Endothelial cell of umbilical vein (primary cell): ENCODE measurements around the gene NOTCH1. TPM values are rescaled to one million over a fixed set of nuclear protein-coding genes. Genes with fewer than 3 reads are reported as not detected.

ENCODE experiments used
- BruUV-seq: library from RNA; stranded (reverse); fragments of 400-500 nt; replicated peaks from 2 replicates; lab custom pipeline; 2021; lab: Mats Ljungman, UMichigan
- CTCF ChIA-PET: fragments of 300-600, 350-600 bp; sonication (Branson Sonifier 250); formaldehyde crosslinking; loops from one replicate; lab custom pipeline; 2021; ENCODE audit warnings: antibody characterized with exemption, inconsistent platforms; lab: Charles Lee
- POLR2A ChIA-PET: fragments of 300-600, 350-600 bp; sonication (Branson Sonifier 250); formaldehyde crosslinking; loops from one replicate; lab custom pipeline; 2021; ENCODE audit warnings: antibody characterized with exemption, inconsistent platforms; lab: Charles Lee
- DNase-seq: peaks from one replicate; pipeline ENCODE4 v3.0.0-alpha.2; 2011; ENCODE audit warnings: low read depth, low spot score
- FAIRE-seq: peaks from 2 replicates; lab custom pipeline; 2011; peaks lifted over from hg19 to GRCh38; lab: Jason Lieb, UNC
- H2AFZ ChIP-seq: 2 replicates; pipeline ENCODE4 v1.6.0; 2012; ENCODE audit warnings: low read depth, low read length, control low read depth, inconsistent platforms
- H3K27ac ChIP-seq: 2 replicates; pipeline ENCODE4 v1.5.1; 2011; ENCODE audit warnings: low read depth, mild to moderate bottlenecking, control low read depth, low read length, moderate library complexity; ENCODE audit not compliant: insufficient read depth
- H3K27me3 ChIP-seq, 2 experiments: 2 replicates each; pipeline versions ENCODE4 v1.6.0 to v1.6.1; 2011; ENCODE audit warnings: low read length in 2 of 2, mixed read lengths in 1 of 2; ENCODE audit not compliant: control insufficient read depth in 2 of 2, insufficient read depth in 2 of 2
- H3K36me3 ChIP-seq, 2 experiments: 2 replicates in 1 of 2; 3 replicates in 1 of 2; pipeline ENCODE4 v1.5.1; 2011; ENCODE audit warnings: low read length in 2 of 2, mild to moderate bottlenecking in 1 of 2, moderate library complexity in 1 of 2; ENCODE audit not compliant: control insufficient read depth in 2 of 2, insufficient read depth in 2 of 2; ENCODE audit errors: extremely low read depth in 1 of 2
- H3K4me1 ChIP-seq: 3 replicates; pipeline ENCODE4 v1.5.1; 2011; ENCODE audit warnings: mild to moderate bottlenecking, low read length; ENCODE audit not compliant: control insufficient read depth, insufficient read depth; ENCODE audit errors: extremely low read depth
- H3K4me2 ChIP-seq: 2 replicates; pipeline ENCODE4 v1.6.1; 2011; ENCODE audit warnings: low read length, control low read depth, mixed read lengths; ENCODE audit not compliant: insufficient read depth
- H3K4me3 ChIP-seq, 3 experiments: fragments of 200-600 bp in 1 of 3; sonication (generic), shearing (Covaris generic) in 1 of 3; replicated peaks in 1 of 3; 2 replicates each; pipeline ENCODE4 v1.5.1; 2011 to 2016; ENCODE audit warnings: control low read depth in 3 of 3, low read length in 3 of 3, mild to moderate bottlenecking in 2 of 3, inconsistent platforms in 1 of 3, low read depth in 1 of 3, moderate library complexity in 1 of 3; ENCODE audit not compliant: insufficient read depth in 1 of 3
- H3K79me2 ChIP-seq: 2 replicates; pipeline ENCODE4 v1.6.0; 2012; ENCODE audit warnings: low read length, inconsistent platforms; ENCODE audit not compliant: control insufficient read depth, insufficient read depth
- H3K9ac ChIP-seq: replicated peaks from 2 replicates; pipeline ENCODE3; 2011; ENCODE audit warnings: low read length, control low read depth; ENCODE audit not compliant: insufficient read depth; ENCODE audit errors: extremely low read depth
- H3K9me1 ChIP-seq: replicated peaks from 3 replicates; pipeline ENCODE4 v1.6.0; 2011; ENCODE audit warnings: mild to moderate bottlenecking, low read length; ENCODE audit not compliant: control insufficient read depth, insufficient read depth; ENCODE audit errors: extremely low read depth
- H3K9me3 ChIP-seq: replicated peaks from 2 replicates; pipeline ENCODE4 v1.5.1; 2012; ENCODE audit warnings: low read length, inconsistent platforms; ENCODE audit not compliant: control insufficient read depth, insufficient read depth
- H4K20me1 ChIP-seq: replicated peaks from 2 replicates; pipeline ENCODE3; 2011; ENCODE audit warnings: mild to moderate bottlenecking, low read length; ENCODE audit not compliant: control insufficient read depth, insufficient read depth; ENCODE audit errors: extremely low read depth
- EZH2 ChIP-seq: IDR thresholded peaks from 2 replicates; pipeline ENCODE4 v1.6.1; 2012; ENCODE audit warnings: borderline replicate concordance, low read depth, mild to moderate bottlenecking, moderate library complexity, low read length, inconsistent platforms; ENCODE audit not compliant: severe bottlenecking
- FOS ChIP-seq: IDR thresholded peaks from 2 replicates; pipeline ENCODE4 v1.6.1; 2011; ENCODE audit warnings: mild to moderate bottlenecking, low read length, moderate library complexity, borderline replicate concordance; ENCODE audit not compliant: insufficient read depth
- GATA2 ChIP-seq: IDR thresholded peaks from 2 replicates; pipeline ENCODE4 v1.7.0; 2011; ENCODE audit warnings: low read depth, mild to moderate bottlenecking, moderate library complexity, mixed read lengths, low read length; ENCODE audit not compliant: insufficient read length, insufficient read depth
- JUN ChIP-seq: IDR thresholded peaks from 2 replicates; pipeline ENCODE4 v1.6.1; 2011; ENCODE audit warnings: borderline replicate concordance, low read depth; ENCODE audit not compliant: insufficient read length, insufficient read depth
- MYC ChIP-seq: IDR thresholded peaks from one replicate; pipeline ENCODE4 v1.6.1; 2011; ENCODE audit warnings: mild to moderate bottlenecking, low read depth, low read length
- POLR2A ChIP-seq: IDR thresholded peaks from 2 replicates; pipeline ENCODE4 v1.6.1; 2012; ENCODE audit warnings: low read depth, mild to moderate bottlenecking, control low read depth, low read length
- POLR2AphosphoS5 ChIP-seq: IDR thresholded peaks from 2 replicates; pipeline ENCODE4 v1.6.1; 2012; ENCODE audit warnings: low read depth, mild to moderate bottlenecking, control low read depth, low read length, moderate library complexity; ENCODE audit not compliant: insufficient read depth
- dilution Hi-C: fragments of 300-500 bp; cut with MboI; formaldehyde crosslinking; loops from one replicate; pipeline ENCODE4 v1.15.0; 2019; ENCODE audit warnings: low sequenced_read_pairs; ENCODE audit not compliant: extremely low pct_ligation_motif_present
- intact Hi-C: fragments of 100-400 bp; cut with micrococcal nuclease; formaldehyde crosslinking; loops from one replicate; pipeline ENCODE4 v1.10.0; 2022
- polyA plus RNA-seq, 4 experiments: library from polyadenylated mRNA; depleted of rRNA in 3 of 4; stranded (reverse) in 3 of 4; unstranded in 1 of 4; fragments of >200 nt; gene quantifications; 2 replicates each; pipeline versions ENCODE4 v1.2.1 to v1.2.3, GENCODE V29; 2011 to 2012; ENCODE audit warnings: missing spikeins in 1 of 4
- total RNA-seq: library from RNA; stranded (reverse); gene quantifications from 2 replicates; pipeline ENCODE4 v1.2.3, GENCODE V29; 2021
- TF ChIP-seq, protein P1 (sequence below): IDR thresholded peaks from 2 replicates; pipeline ENCODE4 v1.6.1; 2011; ENCODE audit not compliant: insufficient read depth, insufficient read length
- TF ChIP-seq, protein P2 (sequence below), 2 donors: IDR thresholded peaks; 1 replicate in 1 of 2; 2 replicates in 1 of 2; pipeline ENCODE4 v1.5.1; 2011; ENCODE audit warnings: low read length in 2 of 2, mild to moderate bottlenecking in 2 of 2, moderate library complexity in 2 of 2, control low read depth in 1 of 2, inconsistent platforms in 1 of 2, low read depth in 1 of 2; ENCODE audit not compliant: insufficient read depth in 1 of 2; ENCODE audit errors: extremely low read depth in 1 of 2

Gene NOTCH1
- total and polyA plus RNA-seq, 2 donors (not counting 3 experiments of a cell fraction or from before 2014, with no cell fraction given), result 31.7 to 153 TPM

DNA sequence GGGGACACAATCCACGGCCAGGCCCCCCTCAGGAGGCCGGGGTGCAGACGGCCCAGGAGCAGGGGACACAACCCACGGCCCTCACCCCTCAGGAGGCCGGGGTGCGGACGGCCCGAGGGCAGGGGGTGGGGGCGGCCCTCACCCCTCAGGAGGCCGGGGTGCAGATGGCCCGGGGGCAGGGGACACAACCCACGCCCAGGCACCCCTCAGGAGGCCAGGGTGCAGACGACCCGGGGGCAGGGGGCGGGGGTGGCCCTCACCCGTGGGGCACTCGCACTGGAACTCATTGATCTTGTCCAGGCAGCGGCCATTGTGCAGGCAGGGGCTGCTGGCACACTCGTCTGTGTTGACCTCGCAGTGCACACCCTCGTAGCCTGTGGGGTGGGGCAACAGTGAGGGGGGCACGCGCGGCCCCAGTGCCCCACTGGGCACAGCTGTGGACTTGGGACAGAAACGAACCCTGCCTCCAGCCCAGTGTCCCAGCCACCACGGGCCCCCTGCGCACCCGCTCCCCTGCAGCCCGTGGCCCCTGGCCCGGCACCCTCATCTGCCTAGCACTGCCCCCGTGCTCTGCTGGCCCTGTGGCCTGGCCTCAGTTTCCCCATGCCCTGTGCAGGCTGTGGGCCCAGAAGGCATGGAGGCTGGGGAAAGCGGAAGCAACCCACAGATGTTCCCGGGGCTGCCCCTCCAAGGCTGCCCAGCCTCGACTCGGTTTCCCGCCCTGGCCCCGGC, 28.7 kb downstream of the NOTCH1 start:
- no peak for FAIRE-seq

More for the DNA sequence above, 28.7 kb downstream of the NOTCH1 start:
- no TSS peak for BruUV-seq
- Histone ChIP-seq H3K9ac (no peak overlapping the region), H3K9me1 (no peaks in the 10 kb centered on the region), H3K4me2 (no peak overlapping the region), H4K20me1 (no peaks in the 10 kb centered on the region), H3K27ac (no peak overlapping the region), H2AFZ (no peak overlapping the region), H3K79me2 (peaks cover 13% of the 10 kb centered on the region), H3K4me1 (peaks cover 5% of the 10 kb centered on the region), H3K36me3 (peaks cover 6 to 80% of the 10 kb centered on the region in 2 experiments), H3K27me3 (no peaks in the 10 kb centered on the region), H3K4me3 (no peak overlapping the region), H3K9me3 (no peaks in the 10 kb centered on the region)
- no peak for DNase-seq
- no peak for TF ChIP-seq POLR2AphosphoS5
- TF ChIP-seq, protein P1, sequence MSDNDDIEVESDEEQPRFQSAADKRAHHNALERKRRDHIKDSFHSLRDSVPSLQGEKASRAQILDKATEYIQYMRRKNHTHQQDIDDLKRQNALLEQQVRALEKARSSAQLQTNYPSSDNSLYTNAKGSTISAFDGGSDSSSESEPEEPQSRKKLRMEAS, result no peak
- no peak for TF ChIP-seq FOS
- TF ChIP-seq MYC, result no peak
- TF ChIP-seq POLR2A, result no peak
- TF ChIP-seq GATA2, result no peak
- TF ChIP-seq, protein P2, sequence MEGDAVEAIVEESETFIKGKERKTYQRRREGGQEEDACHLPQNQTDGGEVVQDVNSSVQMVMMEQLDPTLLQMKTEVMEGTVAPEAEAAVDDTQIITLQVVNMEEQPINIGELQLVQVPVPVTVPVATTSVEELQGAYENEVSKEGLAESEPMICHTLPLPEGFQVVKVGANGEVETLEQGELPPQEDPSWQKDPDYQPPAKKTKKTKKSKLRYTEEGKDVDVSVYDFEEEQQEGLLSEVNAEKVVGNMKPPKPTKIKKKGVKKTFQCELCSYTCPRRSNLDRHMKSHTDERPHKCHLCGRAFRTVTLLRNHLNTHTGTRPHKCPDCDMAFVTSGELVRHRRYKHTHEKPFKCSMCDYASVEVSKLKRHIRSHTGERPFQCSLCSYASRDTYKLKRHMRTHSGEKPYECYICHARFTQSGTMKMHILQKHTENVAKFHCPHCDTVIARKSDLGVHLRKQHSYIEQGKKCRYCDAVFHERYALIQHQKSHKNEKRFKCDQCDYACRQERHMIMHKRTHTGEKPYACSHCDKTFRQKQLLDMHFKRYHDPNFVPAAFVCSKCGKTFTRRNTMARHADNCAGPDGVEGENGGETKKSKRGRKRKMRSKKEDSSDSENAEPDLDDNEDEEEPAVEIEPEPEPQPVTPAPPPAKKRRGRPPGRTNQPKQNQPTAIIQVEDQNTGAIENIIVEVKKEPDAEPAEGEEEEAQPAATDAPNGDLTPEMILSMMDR (IDR thresholded peaks at IDR 0.05; ENCODE audit: extremely low read depth in 1 of 2, insufficient read depth in 1 of 2, low read depth in 1 of 2, low read length in 2 of 2), result no peak
- TF ChIP-seq EZH2, result no peak
- TF ChIP-seq JUN, result no peak
- ChIA-PET CTCF (no interaction called here), POLR2A (no interaction called here)
- intact Hi-C loops, result no loop called here
- dilution Hi-C loops, result no loop called here
